HCEC 1CT (cell line): Measurements from ENCODE around the gene STK11IP.
A peak's percentile ranks its signal among the peaks of the same experiment; 100 is the strongest.

Experiments used
- DNase-seq: peaks from one replicate; pipeline ENCODE4 v3.0.0-alpha.2; 2017

Gene STK11IP

GRCh38 chr2:219618733-219619122, 21.1 kb downstream of the STK11IP start:
- DNase-seq, result no peak

- no peak for DNase-seq
These were observed 21.6 kb downstream of the STK11IP start for GRCh38 chr2:219619235-219619634.

GRCh38 chr2:219620546-219620945, 22.9 kb downstream of the STK11IP start:
- no peak for DNase-seq

- DNase-seq, result no peak
These were observed 24.3 kb downstream of the STK11IP start for GRCh38 chr2:219621935-219622334.

GRCh38 chr2:219622472-219622871, 24.8 kb downstream of the STK11IP start:
- DNase-seq, result no peak

GRCh38 chr2:219624565-219624964, 26.9 kb downstream of the STK11IP start:
- DNase-seq, result no peak

GRCh38 chr2:219625179-219625578, 27.5 kb downstream of the STK11IP start:
- DNase-seq, result no peak

- no peak for DNase-seq
These were observed 28.9 kb downstream of the STK11IP start for GRCh38 chr2:219626540-219626939.

- DNase-seq, result peak; percentile 13
These were observed 29.7 kb downstream of the STK11IP start, which contains the start of gene SLC4A3 for GRCh38 chr2:219627103-219628100. TSS of gene SLC4A3 (plus strand) at chr2:219627630. CDS start at chr2:219627993, 363 bp downstream.

GRCh38 chr2:219628235-219628985, 30.8 kb downstream of the STK11IP start:
- no peak for DNase-seq

- DNase-seq, result no peak
These were observed 31.6 kb downstream of the STK11IP start for GRCh38 chr2:219628986-219629901.

GRCh38 chr2:219629976-219630695, 32.5 kb downstream of the STK11IP start:
- DNase-seq, result no peak

GRCh38 chr2:219630770-219631405, 33.2 kb downstream of the STK11IP start:
- DNase-seq, result no peak

GRCh38 chr2:219631406-219631891, 33.8 kb downstream of the STK11IP start:
- DNase-seq, result no peak

- no peak for DNase-seq
These were observed 34.5 kb downstream of the STK11IP start for GRCh38 chr2:219631904-219632759.

GRCh38 chr2:219632760-219633105, 35.1 kb downstream of the STK11IP start:
- no peak for DNase-seq

GRCh38 chr2:219633276-219634065, 35.8 kb downstream of the STK11IP start:
- DNase-seq, result no peak

GRCh38 chr2:219634171-219634940, 36.7 kb downstream of the STK11IP start:
- no peak for DNase-seq
